Breast epithelium (tissue), 4 donors: ENCODE measurements around the gene SLC4A7. TPM values are rescaled to one million over a fixed set of nuclear protein-coding genes. Genes with fewer than 3 reads are reported as not detected.

ENCODE experiments used
- DNase-seq, 2 donors: peaks; one replicate each; pipeline ENCODE4 v3.0.0-alpha.2; 2019; ENCODE audit warnings: low spot score in 2 of 2
- H3K27ac ChIP-seq, 2 donors: fragments of 200-600 bp; sonication (generic) in 1 of 2; one replicate each; pipeline ENCODE4 v1.5.1; 2016 to 2019; ENCODE audit warnings: mild to moderate bottlenecking in 1 of 2
- H3K27me3 ChIP-seq, 2 donors: fragments of 200-600 bp; sonication (generic) in 1 of 2; one replicate each; pipeline versions ENCODE4 v1.5.1 to v1.6.0; 2017 to 2019; ENCODE audit warnings: control low read depth in 1 of 2, mild to moderate bottlenecking in 1 of 2
- H3K36me3 ChIP-seq: fragments of 200-600 bp; one replicate; pipeline ENCODE4 v1.5.1; 2019
- H3K4me1 ChIP-seq, 2 donors: fragments of 200-600 bp; sonication (generic); one replicate each; pipeline ENCODE4 v1.5.1; 2016 to 2019; ENCODE audit warnings: control low read depth in 1 of 2
- H3K4me3 ChIP-seq, 3 donors: fragments of 200-600 bp; sonication (generic); 1 replicate in 2 of 3; 2 replicates in 1 of 3; pipeline ENCODE4 v1.5.1; 2016 to 2019; ENCODE audit warnings: mild to moderate bottlenecking in 3 of 3, moderate library complexity in 2 of 3
- H3K9me3 ChIP-seq, 2 donors: fragments of 200-600 bp; sonication (generic) in 1 of 2; one replicate each; pipeline ENCODE4 v1.5.1; 2016 to 2019; ENCODE audit warnings: control low read depth in 1 of 2
- CTCF ChIP-seq, 3 donors: fragments of 450-650 bp; IDR thresholded peaks; one replicate each; pipeline ENCODE4 v1.5.1; 2016 to 2017; ENCODE audit warnings: antibody characterized with exemption in 3 of 3, mild to moderate bottlenecking in 3 of 3, moderate library complexity in 3 of 3
- POLR2A ChIP-seq: fragments of 450-650 bp; IDR thresholded peaks from one replicate; pipeline ENCODE4 v1.6.1; 2016; ENCODE audit warnings: antibody characterized with exemption, mild to moderate bottlenecking, moderate library complexity
- POLR2AphosphoS5 ChIP-seq, 3 donors: sonication (generic); formaldehyde crosslinking; IDR thresholded peaks; one replicate each; pipeline ENCODE4 v1.6.1; 2017; ENCODE audit warnings: antibody characterized with exemption in 3 of 3
- intact Hi-C: fragments of 100-400 bp; cut with DNase I; formaldehyde crosslinking; loops from one replicate; pipeline ENCODE4 v1.15.1; 2023; ENCODE audit warnings: low total_unique reads
- total RNA-seq, 3 donors: library from RNA; depleted of rRNA; stranded (reverse); fragments of >200 nt; gene quantifications; one replicate each; pipeline ENCODE4 v1.1.0, GENCODE V29; 2016

The SLC4A7 gene
- total RNA-seq, 3 donors from 2014 or later = 32.8 to 219 (median 204) TPM

GRCh38 chr3:27358372-27358771, 125.8 kb downstream of the SLC4A7 start:
- no peak overlapping the region for H3K27ac ChIP-seq
- intact Hi-C loops = no loop called here

GRCh38 chr3:27357665-27358258, 126.4 kb downstream of the SLC4A7 start:
- no peak overlapping the region for H3K27ac ChIP-seq
- TF ChIP-seq CTCF (IDR thresholded peaks at IDR 0.05) (peak in 1 of 3 donors; percentile 10), POLR2A (no peak)
- H3K4me1 ChIP-seq = no peaks in the 10 kb centered on the region
- no peaks in the 10 kb centered on the region for H3K36me3 ChIP-seq
- H3K9me3 ChIP-seq = no peaks in the 10 kb centered on the region
- intact Hi-C loops = no loop called here
- no peak overlapping the region for H3K4me3 ChIP-seq
- no peaks in the 10 kb centered on the region for H3K27me3 ChIP-seq
- DNase-seq = no peak

More at GRCh38 chr3:27358372-27358771, 125.8 kb downstream of the SLC4A7 start:
- Histone ChIP-seq H3K4me3 (no peak overlapping the region), H3K36me3 (no peaks in the 10 kb centered on the region), H3K4me1 (no peaks in the 10 kb centered on the region), H3K27me3 (no peaks in the 10 kb centered on the region), H3K9me3 (no peaks in the 10 kb centered on the region)
- DNase-seq = no peak
- no peak for TF ChIP-seq POLR2AphosphoS5 (IDR thresholded peaks at IDR 0.05)
- no peak for TF ChIP-seq CTCF (IDR thresholded peaks at IDR 0.05)
- no peak for TF ChIP-seq POLR2A

- Histone ChIP-seq H3K36me3 (no peaks in the 10 kb centered on the region), H3K4me3 (no peak overlapping the region), H3K9me3 (no peaks in the 10 kb centered on the region), H3K4me1 (no peaks in the 10 kb centered on the region), H3K27ac (no peak overlapping the region), H3K27me3 (no peaks in the 10 kb centered on the region)
- TF ChIP-seq POLR2A = no peak
- TF ChIP-seq CTCF (IDR thresholded peaks at IDR 0.05) = no peak
- no peak for TF ChIP-seq POLR2AphosphoS5 (IDR thresholded peaks at IDR 0.05)
- intact Hi-C loops = no loop called here
- no peak for DNase-seq
Observed at GRCh38 chr3:27356976-27357375, 127.2 kb downstream of the SLC4A7 start.

GRCh38 chr3:27354588-27355203, 129.5 kb downstream of the SLC4A7 start:
- H3K36me3 ChIP-seq = no peaks in the 10 kb centered on the region
- H3K27me3 ChIP-seq = no peaks in the 10 kb centered on the region
- H3K4me3 ChIP-seq = no peak overlapping the region
- intact Hi-C loops = no loop called here
- no peaks in the 10 kb centered on the region for H3K4me1 ChIP-seq
- TF ChIP-seq POLR2AphosphoS5 (IDR thresholded peaks at IDR 0.05) (no peak), POLR2A (no peak), CTCF (IDR thresholded peaks at IDR 0.05) (no peak)
- no peak for DNase-seq
- H3K27ac ChIP-seq = peak overlapping the region; percentile 23 to 45
- H3K9me3 ChIP-seq = no peaks in the 10 kb centered on the region

- H3K9me3 ChIP-seq = no peaks in the 10 kb centered on the region
- no peaks in the 10 kb centered on the region for H3K4me1 ChIP-seq
- DNase-seq = no peak
- no peak overlapping the region for H3K4me3 ChIP-seq
- TF ChIP-seq CTCF (IDR thresholded peaks at IDR 0.05) (no peak), POLR2A (no peak), POLR2AphosphoS5 (IDR thresholded peaks at IDR 0.05) (no peak)
- no peaks in the 10 kb centered on the region for H3K36me3 ChIP-seq
- no peaks in the 10 kb centered on the region for H3K27me3 ChIP-seq
- H3K27ac ChIP-seq = peak overlapping the region in 1 of 2 donors; percentile 20
- intact Hi-C loops = no loop called here
Observed at GRCh38 chr3:27354161-27354560, 130.0 kb downstream of the SLC4A7 start.
